ENCODE data around the gene HRH3.

HRH3 gene

DNA sequence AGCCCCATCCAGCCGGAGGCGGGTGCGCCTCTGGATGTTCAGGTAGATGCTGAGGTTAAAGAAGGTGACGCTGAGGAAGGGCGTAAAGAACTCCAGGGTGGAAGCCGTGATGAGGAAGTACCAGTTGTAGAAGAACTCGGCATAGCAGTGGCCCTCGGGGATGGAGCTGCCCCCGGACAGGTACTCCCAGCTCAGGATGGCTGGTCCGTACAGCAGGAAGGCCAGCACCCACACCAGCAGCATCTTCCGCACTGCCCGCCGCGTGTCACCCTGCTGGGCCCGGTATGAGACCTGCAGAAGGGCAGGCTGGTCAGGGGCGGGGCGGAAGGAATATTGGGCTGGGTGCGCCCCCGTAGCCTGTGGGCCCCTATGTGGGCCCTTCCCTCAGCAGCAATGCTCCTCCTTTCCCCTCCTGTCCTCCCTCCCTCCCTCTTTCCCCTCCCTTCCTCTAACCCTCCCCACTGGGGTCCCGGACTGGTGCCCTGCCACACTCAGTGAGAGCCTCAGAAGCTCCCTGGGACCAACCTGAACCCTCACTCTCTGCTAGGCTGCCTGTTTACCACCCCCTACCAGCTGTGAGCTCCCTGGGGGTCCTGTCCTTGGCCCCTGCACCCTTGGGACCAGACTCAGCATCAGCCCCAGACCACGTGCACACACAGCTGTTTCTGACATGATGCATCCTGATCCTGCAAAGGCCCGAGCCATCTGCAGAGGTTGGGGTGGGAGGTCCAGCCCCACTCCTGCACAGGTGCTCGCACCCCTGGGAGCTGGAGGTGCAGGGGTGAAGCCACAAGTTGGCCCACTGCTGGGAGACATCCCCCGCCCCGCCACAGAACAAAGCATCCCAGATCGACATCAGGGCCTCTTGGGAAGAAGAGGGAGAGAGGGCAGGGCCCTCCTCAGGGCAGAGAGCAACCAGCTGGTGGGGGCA is 3.2 kb downstream of the HRH3 start:
- in situ Hi-C loops (cut with MboI; ENCODE audit: low sequenced_read_pairs): no loop called here

DNA sequence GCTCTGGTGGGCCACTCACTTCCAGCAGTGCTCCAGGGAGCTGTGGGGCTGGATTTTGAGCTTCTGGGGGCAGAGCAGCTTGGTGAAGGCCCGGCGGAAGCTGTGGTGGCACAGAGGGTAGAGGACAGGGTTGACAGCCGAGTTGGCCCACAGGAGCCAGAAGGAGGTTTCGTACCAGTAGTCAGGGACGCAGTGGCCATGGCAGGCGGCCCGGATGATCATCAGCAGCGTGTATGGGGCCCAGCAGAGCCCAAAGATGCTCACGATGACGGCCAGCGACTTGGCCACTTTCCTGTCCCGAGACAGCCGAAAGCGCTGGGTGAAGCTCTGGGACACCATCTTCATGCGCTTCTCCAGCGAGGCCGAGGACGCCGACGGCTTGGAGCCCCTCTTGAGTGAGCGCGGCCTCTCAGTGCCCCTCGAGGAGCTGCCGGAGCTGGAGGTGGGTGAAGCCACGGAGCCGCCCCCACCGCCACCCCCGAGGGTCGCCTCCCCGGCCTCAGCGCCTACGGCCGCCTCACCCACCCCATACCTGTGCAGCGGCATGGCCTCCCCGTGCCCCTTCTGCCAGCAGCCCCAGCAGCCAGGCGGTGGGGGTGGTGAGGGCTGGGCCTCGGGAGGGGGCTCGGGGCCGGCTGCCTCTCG is 4.0 kb downstream of the HRH3 start:
- in situ Hi-C loops (cut with MboI; ENCODE audit: low sequenced_read_pairs): no loop called here

DNA sequence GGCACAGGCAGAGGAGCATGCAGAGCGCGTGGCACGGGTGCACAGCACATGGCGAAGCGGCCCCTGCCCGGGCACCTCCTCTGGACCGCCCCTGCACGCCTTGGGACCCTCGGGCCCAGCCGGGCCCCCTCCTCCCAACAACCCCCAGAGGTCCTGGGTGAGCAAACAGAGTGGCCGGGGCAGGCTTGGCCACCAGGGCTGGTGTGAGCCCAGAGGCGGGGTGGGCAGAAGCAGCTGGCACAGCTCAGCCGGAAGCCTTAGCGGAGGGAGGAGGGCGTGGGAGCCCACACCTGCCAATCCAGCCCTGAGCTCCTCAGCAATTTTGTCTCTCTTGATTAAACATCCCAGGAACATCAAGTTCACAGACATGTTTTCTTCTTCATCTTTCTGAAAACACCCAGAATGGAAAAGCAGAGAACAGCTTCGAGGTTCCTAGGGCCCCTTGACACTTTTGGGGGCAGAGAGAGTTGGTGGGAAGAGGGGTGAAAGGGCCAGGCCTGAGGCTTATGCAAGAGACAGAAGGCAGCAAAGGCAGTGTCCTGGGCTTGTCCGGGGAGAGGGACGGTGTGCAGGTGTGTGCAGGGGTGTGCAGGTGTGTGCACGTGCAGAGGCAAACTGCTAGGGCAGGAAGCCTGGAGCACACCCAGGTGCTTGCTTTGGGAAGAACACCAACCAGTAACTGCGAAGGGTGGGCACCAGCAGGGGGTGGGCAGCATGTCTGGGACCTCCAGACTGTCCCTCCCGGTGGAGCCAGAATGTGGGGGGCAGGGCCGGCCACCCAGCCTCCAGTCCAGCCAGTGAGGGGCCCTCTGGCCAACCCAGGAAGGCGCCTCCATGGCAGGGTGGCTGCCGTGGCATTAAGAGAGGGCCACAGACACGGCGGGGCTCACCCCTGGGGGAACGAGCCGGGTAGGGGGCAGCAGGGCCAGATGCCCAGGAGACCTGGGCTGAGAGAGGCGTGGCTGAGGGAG is 4.8 kb downstream of the HRH3 start:
- in situ Hi-C loops (cut with MboI; ENCODE audit: low sequenced_read_pairs): no loop called here

DNA sequence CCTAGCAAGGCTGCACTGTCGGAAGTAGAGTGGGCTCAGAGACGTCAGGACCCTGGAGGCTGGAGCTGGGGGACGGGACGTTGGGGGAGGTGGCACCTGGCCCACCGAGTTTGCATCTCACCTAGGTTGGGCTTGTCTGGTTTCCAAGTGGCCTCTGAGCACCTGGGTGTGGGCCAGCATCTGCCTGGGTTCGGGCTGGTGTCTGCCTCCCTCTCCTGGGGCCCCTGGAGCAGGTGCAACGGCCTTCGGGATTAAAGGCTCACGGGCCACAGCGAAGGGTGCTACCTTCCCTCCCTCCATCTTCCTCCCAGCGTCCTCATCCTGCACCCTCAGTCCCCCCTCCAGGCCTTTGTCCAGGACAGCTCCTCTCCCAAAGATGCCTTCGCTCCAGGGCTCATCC is 6.0 kb downstream of the HRH3 start:
- in situ Hi-C loops (cut with MboI; ENCODE audit: low sequenced_read_pairs): no loop called here

DNA sequence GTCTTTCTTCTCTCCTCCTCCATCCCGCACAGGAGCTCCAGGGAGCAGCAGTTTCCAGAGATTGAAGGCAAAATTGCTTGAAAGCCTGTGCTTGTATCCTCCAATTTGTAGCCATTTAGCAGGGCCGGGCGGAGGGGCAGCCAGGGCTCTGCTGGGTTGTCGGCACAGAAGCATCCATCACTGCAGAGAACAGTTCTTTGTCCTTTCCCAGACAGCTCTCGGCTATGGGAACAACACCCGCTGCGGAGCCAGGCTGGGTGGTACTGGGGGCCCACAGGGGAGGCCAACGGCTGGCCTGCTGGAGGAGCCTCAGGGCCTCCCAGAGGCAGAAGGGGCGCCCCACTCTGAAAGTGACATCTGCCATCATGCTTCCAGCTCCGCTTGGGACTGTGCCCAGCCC is 7.8 kb downstream of the HRH3 start:
- in situ Hi-C loops (cut with MboI; ENCODE audit: low sequenced_read_pairs): no loop called here

DNA sequence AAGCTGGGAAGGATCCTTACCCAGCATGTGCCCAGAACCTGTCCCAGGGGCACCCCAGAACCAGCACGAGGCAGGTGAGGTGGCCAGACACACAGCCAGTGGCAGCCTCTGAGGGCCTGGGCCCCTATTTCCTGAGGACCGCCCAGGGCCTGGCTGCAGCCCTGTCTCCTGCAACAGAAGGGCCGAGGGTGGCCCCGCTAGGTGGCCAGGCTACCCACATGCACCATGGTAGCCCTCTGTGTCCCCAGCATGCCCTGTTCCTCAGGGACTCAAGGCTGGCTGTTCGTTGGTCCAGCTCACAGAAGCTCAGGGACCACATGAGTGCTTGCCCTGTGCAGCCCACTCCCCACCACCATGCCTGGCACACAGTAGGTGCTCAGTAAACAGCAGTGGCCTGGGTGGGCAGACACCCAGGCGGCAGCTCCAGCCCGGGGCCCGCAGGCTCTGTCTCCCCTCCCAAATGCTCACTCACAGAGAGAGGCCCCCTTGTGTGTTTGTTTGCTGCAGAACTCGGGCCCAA is 8.2 kb downstream of the HRH3 start:
- in situ Hi-C loops (cut with MboI; ENCODE audit: low sequenced_read_pairs): no loop called here

DNA sequence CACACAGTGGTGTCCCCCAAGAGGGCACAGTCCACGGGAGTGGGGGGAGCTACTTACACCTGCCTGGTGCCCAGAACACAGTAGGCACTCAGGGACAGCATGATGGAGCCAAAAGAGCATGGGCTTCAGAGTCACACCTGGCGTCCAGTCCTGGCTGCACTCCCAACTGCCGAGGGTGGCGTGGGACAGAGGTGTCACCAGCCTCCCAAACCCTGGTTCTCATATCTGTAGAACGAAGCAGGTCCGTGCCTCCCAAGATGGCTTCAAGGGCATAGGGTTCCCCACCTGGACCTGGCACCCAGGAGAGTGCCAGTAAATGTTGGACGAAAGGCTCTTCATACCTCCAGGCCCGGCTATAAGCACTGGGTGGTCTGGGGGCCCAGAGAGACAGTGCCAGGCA is 8.9 kb downstream of the HRH3 start:
- in situ Hi-C loops (cut with MboI; ENCODE audit: low sequenced_read_pairs): no loop called here

DNA sequence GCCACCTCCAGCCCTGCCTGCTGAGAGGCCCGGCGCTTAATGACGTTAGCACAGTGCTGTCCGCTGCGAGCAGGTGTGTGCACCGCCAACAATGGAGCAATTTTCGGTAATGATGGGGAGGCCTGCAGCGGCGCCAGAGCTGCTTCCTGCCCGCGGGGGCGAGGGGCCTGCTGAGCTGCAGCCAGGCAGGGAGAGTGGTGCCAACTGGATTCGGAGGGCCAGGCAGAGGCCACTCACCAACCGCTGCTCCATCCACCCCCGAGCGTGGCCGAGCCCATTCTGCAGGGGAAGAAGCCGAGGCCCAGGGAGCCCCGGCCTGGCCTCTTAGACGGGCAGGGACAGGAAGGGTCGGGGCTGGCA is 9.6 kb downstream of the HRH3 start:
- in situ Hi-C loops (cut with MboI; ENCODE audit: low sequenced_read_pairs): no loop called here

DNA sequence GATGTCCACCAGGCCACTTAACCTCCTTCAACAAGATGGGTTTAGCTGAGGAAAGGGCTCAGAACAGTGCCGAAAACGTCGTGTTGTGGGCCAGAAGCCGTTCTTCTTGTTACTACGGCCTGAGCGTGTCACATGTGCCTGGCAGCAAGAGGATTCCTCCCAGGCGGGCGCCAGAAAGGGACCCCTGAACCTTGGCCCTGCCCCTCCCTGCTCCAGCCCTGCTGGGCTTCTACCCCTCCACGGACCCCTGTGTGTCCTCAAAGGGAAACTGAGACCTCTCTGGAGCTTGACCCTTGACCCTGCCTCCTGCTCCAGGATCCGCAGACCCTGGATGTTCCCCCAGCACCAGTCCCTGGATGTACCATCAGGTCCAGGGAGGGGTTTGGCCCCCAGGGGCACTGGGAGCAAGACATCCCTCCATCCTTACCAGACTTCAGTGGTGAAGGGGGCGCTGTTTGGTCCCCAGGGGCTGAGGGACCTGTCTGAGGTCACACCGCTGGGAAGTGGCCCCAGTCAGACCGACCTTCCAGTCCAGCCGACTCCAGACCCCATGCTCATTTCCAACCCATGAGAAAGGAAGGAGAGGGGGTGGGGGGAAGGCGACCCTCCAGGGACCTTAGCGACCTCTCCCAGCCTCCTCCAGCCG is 10.1 kb downstream of the HRH3 start:
- in situ Hi-C loops (cut with MboI; ENCODE audit: low sequenced_read_pairs): no loop called here

DNA sequence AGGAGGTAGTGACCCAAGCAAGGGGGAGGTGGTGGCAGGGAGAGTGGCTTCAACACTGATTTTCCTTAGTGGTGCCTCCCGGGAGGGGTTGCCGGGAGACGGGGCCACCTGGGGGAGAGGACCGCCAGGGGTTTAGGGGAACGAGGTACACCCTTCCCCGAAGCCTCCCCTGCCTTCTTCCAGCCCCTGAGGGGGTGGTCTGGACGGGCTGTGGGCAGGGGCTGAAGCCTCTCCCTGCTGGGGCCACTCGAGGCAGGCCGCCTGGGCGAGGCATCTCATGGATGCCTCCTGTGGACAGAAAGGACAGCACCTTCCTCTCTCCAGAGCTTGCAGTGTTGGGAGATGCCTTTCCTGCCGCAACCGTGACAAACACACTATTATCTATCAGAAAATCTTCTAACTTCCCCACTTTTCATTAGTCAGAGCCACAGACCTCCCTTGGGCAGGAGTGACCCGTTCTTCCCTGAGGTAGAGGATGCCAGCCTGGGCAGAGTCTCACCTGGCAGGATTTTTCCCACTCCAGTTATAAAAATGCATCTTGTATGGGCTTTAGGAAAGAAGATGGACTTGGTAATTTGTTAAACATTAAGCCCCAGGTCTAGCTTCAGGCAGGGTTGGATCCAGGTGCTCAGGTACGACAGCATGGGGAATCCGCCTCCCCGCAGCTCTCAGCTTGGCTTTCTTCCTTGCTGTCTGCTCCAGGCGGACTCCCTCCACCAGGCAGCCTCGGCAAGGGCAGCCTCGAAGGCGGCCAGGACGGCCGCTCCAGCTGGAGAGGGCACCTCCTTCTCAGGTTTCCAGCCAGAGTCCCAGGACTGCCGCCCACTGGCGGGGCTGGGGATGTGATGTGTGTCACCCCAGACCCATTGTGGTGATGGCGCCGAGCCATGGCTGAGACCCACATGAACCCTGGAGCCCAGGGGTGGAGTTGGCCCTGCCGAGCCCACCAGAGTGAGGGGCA is 11.0 kb downstream of the HRH3 start:
- in situ Hi-C loops (cut with MboI; ENCODE audit: low sequenced_read_pairs): no loop called here

DNA sequence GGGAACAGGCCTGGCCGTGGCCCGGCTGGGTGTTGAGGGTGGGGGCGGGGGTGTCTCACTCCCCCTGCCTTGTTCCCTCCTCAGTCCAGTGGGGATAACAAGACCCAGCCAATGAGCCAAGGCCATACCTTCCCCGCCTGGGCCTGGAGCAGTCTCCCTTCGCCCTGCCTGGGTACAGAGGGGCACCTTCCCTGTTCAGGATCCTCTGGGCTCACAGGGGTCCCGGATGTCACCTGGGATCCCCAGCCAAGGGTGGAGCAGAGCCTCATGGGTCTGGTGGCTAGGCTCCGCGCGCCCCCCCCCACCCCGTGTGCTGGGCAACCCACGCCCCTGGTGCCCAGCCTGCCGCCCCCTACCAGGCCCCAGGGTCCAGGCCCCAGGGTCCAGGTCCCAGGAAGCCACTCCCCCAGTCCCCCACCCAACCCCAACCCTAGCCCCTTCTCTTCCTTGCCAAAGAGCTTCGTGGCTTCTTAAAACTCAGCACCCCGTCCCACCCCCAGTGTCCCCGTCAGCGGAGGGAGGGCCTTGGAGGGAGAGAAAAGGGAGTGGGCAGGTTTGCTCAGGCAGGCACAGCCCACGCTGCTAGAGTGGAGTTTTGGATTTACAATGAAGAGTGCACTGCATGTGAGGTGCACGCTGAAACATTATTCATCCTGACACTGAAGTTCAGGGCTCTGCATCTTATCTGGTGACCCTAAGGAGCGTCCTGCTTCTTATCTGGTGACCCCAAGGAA is 11.8 kb downstream of the HRH3 start:
- in situ Hi-C loops (cut with MboI; ENCODE audit: low sequenced_read_pairs): no loop called here

DNA sequence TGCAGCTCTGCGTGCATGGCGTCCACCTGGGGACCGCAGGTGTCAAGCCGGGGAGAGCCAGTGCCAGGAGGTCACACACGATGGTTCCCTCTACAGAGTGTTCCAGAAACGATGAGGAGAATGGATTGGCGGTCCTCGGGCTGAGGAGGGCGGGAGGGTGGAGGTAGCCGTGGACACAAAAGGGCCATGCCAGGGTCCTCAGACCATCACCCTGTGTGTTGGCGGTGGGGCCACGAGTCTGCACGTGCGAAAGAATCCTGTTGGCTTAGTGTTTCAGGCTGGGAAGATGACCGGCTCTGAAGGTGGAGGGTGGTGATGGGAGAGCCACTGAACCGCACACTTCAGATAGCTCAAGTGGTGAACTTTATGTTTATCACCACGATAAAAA is 13.7 kb downstream of the HRH3 start:
- in situ Hi-C loops (cut with MboI; ENCODE audit: low sequenced_read_pairs): no loop called here

DNA sequence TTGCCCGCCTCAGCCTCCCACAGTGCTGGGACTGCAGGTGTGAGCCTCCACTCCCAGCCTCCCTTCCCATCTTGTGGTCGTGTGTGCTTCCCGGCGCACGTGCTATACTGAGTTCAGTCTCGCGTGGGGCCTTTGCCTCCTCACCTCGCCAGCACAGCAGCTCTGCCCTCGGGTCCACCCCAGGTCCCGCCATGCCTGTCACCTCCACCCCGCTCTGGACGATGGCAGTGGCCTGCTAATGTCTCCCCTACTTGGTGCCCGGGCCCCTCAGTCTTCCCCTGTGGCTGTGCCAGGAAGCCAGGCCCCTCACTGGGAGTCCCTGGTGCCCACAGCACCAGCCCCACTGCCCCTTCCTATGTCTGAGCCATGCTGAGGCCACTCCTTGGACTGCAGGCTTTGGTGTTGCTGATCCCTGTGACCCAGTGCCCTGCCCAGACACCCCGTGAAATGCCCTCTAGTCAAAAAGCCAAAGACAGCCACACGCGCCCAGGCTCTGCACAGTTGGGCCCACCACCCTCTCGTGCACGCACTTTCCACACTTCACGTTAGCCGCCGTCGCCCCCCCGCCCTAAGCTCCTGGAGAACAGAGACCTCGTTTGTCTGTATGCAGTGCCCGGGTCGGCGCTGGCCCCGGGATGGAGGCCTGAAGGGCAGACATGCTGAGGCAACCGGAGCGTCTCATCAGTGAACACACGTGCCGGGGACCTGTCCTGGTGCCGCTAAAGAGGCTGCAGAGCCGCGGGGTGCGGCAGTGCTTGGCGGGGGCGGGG is 14.3 kb downstream of the HRH3 start:
- in situ Hi-C loops (cut with MboI; ENCODE audit: low sequenced_read_pairs): no loop called here

DNA sequence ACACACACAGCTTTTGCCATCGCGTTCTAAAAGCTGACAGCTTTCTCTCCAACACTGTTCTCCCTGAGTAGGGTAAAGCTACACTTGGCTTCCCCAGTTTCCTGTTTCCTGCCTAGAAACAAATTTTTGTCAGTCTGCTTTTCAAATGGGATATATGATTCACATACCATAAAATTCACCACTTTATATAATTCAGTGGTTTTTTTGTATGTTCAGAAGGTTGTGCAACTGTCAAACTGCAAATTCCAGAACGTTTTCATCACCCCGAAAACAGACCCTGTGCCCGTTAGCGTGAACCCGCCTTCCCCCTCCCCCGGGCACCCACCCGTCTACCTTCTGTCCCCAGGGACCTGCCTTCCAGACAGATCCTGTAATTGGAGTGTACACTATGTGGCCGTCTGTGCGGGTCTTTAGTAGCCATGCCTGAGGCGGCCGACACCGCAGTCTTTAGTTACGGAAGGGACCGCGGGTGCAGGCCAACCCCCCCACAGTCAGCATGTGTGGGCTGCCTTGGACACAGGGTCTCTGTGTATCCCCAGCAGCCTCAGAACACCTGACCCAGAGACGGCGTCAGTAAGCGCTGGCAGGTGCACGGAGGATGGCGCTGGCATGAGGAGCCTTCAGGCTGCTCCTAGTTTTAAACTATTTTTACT is 16.6 kb downstream of the HRH3 start:
- in situ Hi-C loops (cut with MboI; ENCODE audit: low sequenced_read_pairs): no loop called here

DNA sequence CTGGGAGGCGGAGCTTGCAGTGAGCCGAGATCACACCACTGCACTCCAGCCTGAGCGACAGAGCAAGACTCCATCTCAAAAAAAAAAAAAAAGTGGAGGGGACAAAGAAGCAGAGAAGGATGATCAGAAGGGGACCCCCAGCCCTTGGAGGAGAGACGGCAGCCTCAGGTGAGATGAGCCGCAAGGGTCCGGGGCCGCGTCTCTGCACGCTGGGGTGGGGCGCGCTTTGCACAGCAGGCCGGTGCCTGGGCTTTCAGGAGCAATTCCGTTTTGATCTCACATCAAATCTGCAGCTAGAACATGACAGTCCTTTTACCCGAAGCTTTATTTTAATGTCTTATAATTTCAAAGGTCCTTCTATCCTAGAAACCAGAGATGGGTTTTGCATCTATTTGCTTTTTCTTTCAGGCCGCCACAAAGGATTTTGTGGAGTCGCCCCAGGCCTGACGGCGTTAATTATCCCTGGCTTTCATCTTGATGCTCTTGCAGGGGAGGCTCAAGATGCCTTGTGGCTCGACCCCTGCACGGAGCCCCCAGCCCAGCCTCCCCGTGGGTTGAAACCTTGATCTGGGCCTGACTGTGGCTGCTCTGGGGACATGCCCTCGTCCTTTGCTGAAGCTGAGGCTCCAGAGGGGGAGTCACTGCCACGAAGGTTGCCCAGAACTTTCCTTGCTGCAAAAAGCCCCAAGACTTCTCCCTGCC is 17.3 kb downstream of the HRH3 start:
- in situ Hi-C loops (cut with MboI; ENCODE audit: low sequenced_read_pairs): no loop called here

DNA sequence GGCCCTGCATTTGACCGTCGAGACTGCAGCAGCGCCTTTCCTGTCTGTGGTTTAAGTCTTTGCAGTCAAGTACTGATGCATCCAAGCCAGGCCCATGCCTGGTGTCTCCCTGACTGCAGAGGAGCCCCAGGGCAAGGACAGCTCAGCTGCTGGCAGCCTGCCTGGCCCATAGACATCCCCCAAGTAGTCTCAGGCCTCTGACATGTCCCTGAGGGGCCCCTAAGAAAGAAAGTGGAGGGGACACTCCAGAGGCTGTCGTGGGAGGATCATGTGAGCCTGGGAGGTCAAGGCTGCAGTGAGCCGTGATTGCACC is 18.0 kb downstream of the HRH3 start:
- in situ Hi-C loops (cut with MboI; ENCODE audit: low sequenced_read_pairs): no loop called here
